Stromal cell of bone marrow (primary cell): ENCODE measurements around the gene VEGFA.
"Not testable (repeated sequence)": the region's sequence is repeated elsewhere in the genome, so short reads cannot be mapped to it uniquely, and the experiment has no call there.

Experiments
- DNase-seq: peaks from one replicate; pipeline ENCODE4 v3.0.0-alpha.2; 2012; ENCODE audit warnings: low read depth

Gene VEGFA

DNA sequence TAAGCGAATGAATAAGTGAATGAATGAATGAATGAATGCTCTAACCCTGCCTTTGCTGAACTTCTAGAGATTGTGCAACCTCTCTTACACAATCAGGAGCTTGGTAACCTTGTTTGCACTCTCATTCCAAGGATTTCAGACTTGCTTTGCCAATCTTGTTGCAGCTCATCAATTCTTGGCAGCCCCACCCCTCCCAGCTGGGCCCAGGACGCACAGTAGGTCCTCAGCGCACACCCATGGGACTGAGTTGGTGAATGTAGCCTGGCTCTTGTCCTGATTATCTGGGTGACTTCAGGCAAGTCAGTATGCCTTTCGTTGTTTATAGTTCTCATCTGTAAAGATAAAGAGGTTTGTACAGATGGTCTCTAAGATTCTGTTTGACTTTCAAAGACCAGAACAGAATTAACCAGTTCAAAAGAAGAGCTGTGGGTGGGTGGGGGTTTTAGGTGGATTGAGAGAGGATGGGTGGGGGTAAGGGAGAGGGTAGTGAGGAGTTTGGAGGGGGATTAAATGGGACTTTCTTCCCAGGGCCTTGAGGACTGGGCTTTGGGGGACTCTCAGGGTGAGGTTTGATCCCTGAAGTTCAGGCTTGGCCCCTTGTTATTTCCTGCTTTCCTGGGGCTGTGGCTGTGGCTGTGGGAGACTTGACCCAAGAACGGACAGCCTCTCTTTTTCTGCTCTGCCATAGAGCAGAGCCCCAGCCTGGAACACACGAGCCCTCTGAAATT lies 33.2 kb downstream of the VEGFA start:
- DNase-seq, result no peak

GRCh38 chr6:43803783-43804549 lies 34.0 kb downstream of the VEGFA start:
- DNase-seq, result no peak

DNA sequence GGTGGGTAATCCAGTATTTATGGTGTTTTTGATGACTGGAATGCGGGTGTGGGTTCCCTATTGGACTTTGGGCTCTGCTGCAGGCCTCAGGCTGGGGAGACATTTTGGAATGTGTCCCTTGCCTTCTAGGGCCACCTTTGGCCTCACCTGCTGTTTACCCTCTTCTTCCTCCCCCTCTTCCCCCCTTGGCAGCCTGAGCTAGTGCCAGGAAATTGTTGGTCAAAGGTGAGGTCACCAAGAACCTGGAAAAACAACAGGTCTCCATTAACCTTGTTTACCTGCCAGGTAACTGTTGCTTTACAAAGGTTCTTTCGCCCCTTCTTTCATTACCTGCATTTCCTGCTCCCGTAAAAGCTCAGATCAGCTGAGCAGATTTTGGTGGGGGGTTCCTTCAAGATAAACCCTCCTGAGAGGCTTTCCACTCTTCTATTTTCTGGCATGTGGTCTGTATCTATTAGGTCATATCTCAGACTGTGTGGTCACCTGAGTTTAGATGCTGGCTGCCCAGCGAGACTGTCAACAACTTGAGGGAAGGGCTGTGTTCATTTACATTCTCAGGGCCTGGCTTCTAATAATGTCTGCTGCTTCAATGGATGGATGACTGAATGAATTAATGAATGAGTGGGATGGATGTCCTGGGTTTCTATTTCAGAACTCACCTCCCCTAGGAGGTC lies 34.7 kb downstream of the VEGFA start:
- no peak for DNase-seq

DNA sequence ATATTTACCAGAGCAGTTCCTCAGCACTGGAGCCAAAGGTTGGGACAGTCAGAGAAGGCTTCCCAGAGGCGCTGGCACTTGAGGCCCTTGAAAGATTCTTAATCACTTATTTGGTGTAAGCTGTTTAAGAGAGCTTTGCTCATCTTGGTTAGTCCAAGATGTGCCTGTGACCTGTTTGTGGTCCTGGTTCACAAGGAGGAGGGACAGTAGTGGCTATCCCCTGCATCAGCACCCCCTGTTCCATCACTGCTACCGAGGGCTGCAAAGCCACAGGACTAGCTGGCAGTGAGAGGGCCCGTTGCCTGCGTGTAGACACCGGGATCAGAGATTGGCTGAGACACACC lies 35.7 kb downstream of the VEGFA start:
- DNase-seq, result no peak

DNA sequence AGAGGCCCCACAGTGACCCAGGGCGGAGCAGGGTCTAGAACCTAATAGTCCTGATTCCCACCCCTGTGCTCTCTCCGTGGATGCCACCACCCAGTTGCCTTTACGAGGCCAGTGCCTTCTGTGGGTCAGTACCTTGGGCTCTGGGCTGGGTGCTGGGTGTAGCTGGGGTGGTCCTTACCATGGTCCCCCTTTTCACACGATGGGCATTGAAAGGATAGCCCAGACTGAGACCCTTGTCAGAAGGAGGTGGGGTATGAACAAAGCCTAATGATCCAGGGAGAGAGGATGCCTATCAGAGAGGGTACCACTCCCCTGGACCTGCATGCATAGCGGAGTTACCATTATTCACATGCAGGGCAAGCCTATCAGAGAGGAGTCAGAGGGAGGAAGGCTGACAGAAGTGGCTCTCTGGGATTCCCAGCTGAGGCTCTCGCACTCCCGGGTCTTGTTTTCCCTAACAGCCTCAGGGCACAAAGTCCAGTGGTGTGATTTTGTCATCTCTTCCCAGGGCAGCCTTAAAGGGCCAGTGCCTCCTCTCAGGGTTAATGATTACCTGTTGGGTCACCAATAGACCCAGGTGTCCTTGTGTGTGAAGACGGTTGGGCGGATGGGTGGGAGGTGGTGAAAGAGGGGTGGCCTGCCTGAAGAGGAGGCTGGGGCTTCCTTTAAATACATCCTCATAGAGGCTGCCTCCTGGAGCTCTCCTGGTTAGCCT lies 36.2 kb downstream of the VEGFA start:
- DNase-seq, result no peak

- no peak for DNase-seq
Measured at GRCh38 chr6:43806758-43807227, 36.8 kb downstream of the VEGFA start.

DNA sequence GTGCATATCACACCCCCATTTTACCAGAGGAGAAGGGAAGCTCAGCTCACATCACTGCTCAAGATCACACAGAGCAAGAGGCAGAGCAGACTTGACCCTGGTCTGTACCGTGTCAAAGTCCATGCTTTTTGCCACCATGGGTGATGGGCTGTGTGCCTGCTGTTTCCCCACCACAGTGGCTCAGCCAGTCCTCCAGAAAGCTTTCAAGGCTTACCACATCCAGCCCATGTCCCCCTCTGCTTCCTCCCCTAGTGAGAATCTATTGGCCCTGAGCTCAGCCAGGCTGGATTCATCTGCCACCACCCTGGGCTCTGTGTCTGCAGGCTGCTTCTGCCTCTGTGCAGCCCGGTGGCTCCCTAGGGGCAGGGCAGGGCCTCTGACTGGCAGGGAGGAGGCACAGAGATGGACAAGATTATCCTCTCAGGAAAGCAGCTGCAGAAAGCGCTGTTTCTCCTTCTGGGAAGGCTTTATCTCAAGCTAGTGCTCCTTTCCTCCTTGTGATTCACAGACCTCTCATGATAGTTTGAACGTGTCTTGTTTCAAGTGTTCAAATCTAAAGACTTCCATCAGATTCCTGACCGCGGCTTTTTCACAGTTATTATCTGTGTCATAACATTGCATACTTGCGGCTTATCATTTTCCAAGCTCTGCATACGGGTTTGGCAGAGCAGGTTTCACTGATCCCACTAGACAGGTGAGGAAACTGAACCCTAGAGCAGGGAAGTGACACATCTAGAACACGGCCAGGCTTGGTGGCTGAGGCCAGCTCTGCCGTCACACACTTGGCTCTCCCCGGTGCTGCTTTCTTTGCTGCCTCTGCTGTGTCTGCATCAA lies 37.4 kb downstream of the VEGFA start:
- no peak for DNase-seq

- DNase-seq, result no peak
Measured at GRCh38 chr6:43808412-43808811, 38.4 kb downstream of the VEGFA start.

GRCh38 chr6:43809417-43810305 lies 39.6 kb downstream of the VEGFA start:
- DNase-seq, result no peak

DNA sequence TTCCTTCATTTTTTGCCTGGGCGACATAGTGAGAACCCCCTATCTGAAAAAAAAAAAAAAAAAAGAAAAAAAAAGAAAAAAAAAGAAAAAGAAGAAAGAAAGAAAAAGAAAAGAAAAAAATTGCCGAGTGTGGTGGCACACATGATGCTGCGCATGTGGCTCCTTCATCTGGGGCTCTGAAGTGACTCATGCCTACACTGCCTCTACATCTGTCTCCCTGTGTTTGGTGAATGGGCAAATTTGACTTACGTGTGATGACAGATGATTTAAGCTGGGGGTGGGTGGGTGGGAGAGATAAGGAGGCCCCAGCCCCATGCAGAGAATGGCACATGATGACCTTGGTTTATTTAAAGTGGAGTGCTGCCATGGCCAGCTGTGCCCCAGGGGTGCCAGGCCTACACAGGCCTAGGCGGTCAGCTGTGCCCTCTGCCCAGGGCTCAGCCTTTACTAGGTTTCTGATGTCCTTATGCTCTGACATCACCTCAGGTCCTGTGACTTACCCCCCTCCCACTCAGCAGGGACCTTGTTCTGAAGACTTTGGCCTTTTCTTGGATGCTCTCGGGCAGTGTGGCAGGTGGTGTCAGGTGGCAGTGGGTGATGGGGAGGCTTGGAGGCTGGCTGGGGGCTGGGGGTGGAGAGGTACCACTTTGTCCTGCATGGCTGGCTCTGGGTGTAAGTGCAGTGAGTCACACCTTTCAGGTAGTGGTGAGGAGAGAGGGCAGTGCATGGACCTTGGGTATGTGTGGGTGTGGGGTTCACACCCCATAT lies 41.1 kb downstream of the VEGFA start:
- no peak for DNase-seq

DNA sequence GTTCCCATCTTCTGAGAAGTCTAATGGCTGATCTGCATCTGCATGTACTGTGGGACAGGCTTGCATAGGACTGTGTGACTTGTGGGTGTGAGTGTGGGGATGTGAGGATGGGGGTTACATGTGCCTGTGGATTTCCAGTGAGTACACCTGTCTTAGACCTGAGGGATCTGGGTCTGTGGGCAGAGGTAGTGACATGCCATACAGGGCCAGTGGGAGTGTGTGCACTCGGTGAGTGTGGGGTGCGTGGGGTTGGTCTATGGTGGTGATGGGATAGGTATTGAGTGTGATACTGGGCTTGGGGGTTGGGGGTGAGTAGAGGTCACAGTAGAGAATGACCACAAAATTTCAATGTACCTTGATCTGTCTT lies 41.7 kb downstream of the VEGFA start:
- no peak for DNase-seq

DNA sequence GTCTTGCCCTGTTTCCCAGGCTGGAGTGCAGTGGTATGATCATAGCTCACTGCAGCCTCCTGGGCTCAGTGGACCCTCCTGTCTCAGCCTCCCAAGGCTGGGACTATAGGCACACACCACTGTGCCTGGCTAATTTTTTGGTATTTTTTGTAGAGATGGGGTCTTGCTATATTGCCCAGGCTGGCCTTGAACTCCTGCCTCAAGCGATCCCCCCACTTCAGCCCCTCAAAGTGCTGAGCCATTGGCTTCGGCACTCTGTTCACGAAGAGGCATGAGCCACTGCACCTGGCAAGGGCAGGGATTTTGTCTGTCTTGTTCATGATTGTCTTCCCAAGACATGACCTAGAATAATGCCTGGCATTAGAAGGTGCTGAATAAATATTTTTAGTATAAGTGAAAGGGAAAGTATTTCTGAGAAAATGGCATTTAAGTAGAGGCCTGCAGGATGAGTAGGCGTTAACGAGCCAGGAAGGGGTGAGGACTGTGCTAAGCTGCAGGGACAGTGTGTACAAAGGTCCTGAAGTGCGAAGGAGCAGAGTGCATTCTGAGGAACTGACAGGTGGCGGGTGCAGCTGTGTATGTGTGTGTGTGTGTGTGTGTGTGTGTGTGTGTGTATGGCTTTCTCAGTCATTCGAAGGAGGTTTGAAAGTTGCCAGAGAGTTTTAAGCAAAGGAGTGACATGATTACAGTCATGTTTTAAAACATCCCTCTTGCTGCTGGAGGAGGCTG lies 43.0 kb downstream of the VEGFA start:
- no peak for DNase-seq

- no peak for DNase-seq
Measured at GRCh38 chr6:43814111-43814510, 44.1 kb downstream of the VEGFA start.

DNA sequence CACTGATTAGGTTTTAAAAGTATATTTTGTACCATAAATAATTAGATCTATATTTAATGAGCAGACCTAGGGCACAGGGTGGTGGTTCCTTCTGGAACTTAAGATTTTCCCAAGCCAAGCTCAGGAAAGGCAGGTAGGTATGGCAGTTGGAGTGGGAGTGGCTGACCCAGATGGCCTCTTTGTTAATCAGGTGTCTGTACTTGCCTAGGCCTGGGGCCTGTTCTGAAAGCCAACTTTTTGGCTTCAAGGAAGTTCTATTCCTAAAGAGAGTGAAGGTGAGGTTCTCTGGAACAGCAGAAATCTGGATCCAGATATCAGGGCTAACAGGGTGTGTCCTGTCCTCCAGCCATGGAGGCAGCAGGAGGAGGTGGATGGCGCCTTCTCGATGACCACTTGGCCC lies 44.9 kb downstream of the VEGFA start:
- no peak for DNase-seq

DNA sequence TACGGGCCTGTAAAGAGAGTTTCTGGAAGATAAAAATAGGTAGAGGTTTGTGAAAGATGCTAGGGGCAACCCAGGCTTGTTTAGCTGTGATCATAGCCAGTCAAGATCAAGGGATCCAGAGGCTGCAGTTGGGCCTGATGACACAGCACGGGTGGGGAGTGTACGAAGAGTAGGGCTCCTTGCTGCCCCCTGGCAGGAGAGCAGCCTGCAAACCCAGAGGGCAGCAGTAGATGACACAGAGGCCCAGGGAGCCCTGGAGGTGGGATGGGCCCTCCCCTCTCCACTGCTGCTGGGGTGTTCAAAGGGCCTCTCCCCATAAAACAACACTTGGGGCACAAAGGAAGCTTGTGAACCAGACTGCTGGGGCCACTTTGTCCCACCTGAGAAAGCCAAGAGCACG lies 47.2 kb downstream of the VEGFA start:
- DNase-seq, result peak; percentile 23

GRCh38 chr6:43818973-43819372 lies 49.0 kb downstream of the VEGFA start:
- not testable (repeated sequence) for DNase-seq

- no peak for DNase-seq
Measured at GRCh38 chr6:43819958-43820357, 49.9 kb downstream of the VEGFA start.

- DNase-seq, result no peak
Measured at GRCh38 chr6:43820486-43820885, 50.5 kb downstream of the VEGFA start.
